Right lobe of liver (tissue), 4 donors: ENCODE data around the gene PCYT1A.

ENCODE experiments used
- CTCF ChIP-seq, 4 donors: fragments of 200-600 bp in 3 of 4; fragments of 450-650 bp in 1 of 4; IDR thresholded peaks; one replicate each; pipeline versions ENCODE4 v1.5.1 to v1.8.0; 2016 to 2022; ENCODE audit warnings: antibody characterized with exemption in 4 of 4, mild to moderate bottlenecking in 2 of 4
- POLR2A ChIP-seq: fragments of 450-650 bp; IDR thresholded peaks from one replicate; pipeline ENCODE4 v1.6.1; 2017; ENCODE audit warnings: antibody characterized with exemption, mild to moderate bottlenecking
- donor health status: DM: no; HTN: no; CAD: no.
- donor health status: DM: no; HTN: no; CAD: no.
- donor health status: DM: no; HTN: yes; CAD: no.

DNA sequence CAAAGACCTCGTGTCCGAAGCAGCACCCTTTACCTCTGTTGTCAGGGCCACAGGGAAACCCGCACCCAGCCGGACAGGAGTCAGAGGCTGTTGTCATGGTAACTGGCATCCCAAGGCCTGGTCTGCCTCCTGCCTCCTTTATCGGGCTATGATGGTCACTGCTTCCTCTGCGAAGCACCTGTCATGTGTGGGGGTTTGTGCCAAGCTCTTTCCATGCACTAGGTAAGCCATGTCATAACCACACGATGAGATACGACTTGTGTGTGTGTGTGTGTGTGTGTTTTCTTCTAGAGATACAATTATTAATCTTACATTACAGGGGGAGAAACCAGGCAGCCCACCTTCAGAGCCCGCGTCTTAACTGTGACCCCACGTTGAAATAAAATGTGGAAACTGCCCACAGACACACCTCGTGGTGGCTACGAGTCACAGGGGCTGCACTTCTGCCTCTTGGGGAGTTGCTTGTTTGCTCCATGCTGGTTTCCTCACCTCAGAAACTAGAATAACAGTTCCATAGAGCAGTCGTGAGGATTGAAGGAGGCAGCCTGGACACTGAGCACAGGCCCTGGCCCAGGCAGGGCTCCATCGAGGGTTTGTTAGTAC lies 94.3 kb downstream of the PCYT1A start:
- TF ChIP-seq CTCF (IDR thresholded peaks at IDR 0.05) (no peak), POLR2A (no peak)
